T-helper 2 cell (primary cell): ENCODE results near the gene SETD3.
A peak's percentile ranks its signal among the peaks of the same experiment; 100 is the strongest.

Experiments used
- DNase-seq, 5 experiments: peaks; one replicate each; pipeline versions ENCODE4 v3.0.0 to v3.0.0-alpha.2; 2012 to 2022
- total RNA-seq, 2 donors: gene quantifications; one replicate each; lab custom pipeline; 2026; lab: John Stamatoyannopoulos, UW

Gene SETD3
- total RNA-seq = 49.3 to 72.9 reads per million in 2 donors

GRCh38 chr14:99479906-99480869 lies at the start of gene SETD3:
Gene SETD3, minus strand, starts transcription at chr14:99480859. Its CDS starts 15,054 bp downstream, at chr14:99465805.
- DNase-seq = peak in 4 of 5 experiments; percentile 18 to 30 (median 22)

- no peak for DNase-seq
Measured at GRCh38 chr14:99529899-99530298, 49.2 kb upstream of the SETD3 start.

- no peak for DNase-seq
Measured at GRCh38 chr14:99527427-99528076, 46.9 kb upstream of the SETD3 start.

- no peak for DNase-seq
Measured at GRCh38 chr14:99527026-99527425, 46.4 kb upstream of the SETD3 start.

GRCh38 chr14:99525699-99526080 lies 45.0 kb upstream of the SETD3 start:
- DNase-seq = no peak

- DNase-seq = peak in 1 of 5 experiments; percentile 31
Measured at GRCh38 chr14:99524804-99525698, 44.4 kb upstream of the SETD3 start.

DNA sequence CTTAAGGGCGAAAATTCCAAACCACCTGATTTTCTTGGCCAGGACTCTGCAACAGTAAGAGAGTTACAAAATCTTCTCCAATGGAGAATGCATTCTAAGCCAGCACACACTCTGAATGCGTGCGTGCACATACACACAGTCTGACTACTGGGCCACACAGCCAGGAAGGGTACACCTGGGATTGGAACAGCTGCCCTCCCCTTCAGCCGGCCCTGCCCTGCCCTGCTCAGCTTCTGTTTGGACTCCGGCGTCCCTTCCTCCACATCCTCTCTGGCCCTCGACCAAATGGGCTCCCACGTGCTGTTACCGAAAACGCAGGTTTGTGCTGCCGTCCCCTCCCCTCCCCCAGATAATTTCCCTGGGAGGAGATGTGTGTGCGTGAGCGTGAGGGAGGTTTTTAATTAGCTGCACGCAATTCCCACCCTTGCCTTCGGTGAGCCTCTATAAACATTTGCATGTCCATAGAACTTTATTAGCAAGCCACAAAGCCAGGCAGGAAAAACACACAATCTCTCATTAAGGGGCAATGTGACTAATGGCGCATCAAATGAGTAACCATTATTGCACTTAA lies 43.5 kb upstream of the SETD3 start:
- no peak for DNase-seq

GRCh38 chr14:99523704-99524055 lies 43.0 kb upstream of the SETD3 start:
- no peak for DNase-seq

DNA sequence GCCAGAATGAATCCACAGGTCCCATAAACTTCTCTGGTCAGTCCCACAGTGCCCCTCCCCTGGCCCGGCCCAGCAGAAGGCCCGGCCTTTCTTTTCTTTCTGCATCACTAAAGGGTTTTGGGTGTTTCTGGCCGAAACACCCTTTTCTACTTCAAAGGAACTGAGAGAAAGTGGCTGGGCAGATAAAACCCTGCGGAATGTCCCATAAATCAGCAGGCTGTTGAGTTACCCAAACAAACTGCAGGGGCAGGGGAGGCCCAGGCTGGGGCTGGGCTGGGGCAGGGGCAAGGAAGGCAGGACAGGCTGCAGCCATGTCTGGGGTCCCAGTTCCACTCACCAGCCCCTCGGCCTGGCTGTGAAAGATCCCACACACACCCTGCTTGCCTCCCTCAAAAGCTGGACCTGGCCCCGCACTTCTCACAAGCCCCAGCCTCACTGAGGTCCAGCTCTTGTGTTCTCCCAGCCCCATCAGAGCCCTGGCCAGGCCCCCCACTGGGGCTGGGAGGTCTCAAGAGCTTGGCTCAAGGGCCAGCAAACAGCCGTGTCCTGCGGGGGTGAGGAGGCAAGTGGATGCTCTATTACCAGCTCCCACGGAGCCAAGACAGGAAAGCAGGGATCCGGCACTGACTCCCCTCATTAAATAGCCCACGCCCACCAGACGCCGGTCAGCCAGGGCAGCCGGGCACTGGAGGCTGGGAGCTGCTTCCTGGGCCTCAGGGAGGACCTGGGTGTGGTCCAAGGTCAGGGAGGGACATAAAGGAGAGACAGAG lies 42.5 kb upstream of the SETD3 start:
- no peak for DNase-seq

DNA sequence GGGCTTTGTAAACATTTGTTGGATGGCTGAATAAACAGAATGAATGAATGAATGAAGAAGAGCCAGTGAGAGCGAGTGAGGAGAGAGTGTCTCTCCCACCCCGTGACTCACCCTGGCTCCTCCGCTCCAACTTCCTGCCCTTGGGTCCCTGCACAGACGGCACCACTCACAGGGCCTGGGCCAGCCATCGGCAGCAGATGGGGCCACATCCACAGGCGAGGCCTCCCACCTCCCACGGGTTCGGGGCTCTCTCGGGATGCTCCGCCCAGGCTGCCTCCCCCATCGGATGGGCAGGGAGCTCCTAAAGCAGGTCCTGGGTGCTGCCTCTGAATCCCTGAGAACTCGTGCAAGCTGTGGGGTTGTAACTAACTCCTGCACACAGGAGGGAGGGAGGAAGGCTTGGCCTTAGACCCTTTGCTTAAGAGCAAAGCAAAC lies 41.8 kb upstream of the SETD3 start:
- no peak for DNase-seq

- DNase-seq = no peak
Measured at GRCh38 chr14:99522025-99522401, 41.4 kb upstream of the SETD3 start.

- no peak for DNase-seq
Measured at GRCh38 chr14:99521176-99522024, 40.7 kb upstream of the SETD3 start.

DNA sequence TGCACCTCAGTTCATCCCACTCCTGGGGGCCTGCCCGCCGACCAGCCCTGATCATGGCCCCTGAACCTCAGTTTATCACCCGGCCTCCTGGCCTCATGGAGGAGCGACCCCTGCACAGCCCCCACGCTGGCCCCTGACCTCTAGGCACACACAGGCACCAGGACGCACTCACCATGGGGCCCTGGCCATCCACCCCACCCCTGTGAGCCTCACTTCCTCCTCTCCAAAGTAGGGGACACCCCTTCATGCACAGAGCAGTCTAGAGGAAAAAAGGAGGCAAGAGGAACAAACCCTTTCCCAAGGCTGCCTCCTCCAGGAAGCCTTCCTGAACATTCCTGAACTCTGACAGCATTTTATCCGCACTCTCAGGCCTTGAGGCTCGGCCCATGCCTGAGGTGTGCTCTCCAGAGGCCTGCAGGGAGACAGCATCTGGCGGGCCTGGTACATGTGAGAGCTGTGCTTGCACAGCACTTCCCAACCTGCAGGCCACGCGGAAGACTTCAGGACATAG lies 40.0 kb upstream of the SETD3 start:
- DNase-seq = no peak

- DNase-seq = peak in 1 of 5 experiments; percentile 3
Measured at GRCh38 chr14:99519931-99520421, 39.3 kb upstream of the SETD3 start.

GRCh38 chr14:99519347-99519881 lies 38.8 kb upstream of the SETD3 start:
- no peak for DNase-seq

GRCh38 chr14:99518441-99519346 lies 38.0 kb upstream of the SETD3 start:
- peak; percentile 65 to 77 (median 70) for DNase-seq

DNA sequence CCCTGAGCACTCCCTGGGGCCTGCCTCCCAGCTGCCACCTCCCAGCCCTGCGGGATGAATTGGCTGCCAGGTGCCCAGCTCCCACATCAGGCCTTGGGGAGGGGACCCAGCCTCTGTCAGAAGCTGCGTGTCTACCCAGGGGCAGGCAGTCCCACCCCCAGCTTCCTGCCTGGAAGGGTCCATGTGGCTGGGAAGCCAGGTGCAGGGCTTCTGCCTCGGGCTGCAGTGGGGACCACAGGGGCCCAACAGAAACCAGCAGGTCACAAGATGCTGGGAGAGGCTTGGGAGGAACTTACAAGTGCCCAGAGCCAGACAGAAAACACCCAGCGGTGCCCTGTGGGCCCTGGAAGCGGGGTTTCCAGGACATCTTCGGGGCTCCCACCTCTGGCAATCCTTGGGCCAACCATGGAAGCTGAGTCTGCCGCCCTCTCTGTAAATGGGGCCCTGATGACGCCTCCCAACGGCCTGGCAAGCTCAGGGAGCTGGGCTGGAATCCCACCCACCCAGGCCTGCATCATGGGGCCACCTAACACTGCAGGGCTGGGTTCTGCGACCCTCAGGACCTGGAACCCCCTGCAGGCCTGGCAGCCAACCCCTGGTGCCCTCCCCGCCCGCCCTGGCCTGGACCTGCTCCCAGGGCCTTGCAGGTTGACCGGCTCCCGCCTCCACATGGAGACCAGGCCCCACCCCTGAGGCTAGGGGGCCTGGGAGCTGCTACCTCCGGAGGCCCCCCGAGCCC lies 37.2 kb upstream of the SETD3 start:
- DNase-seq = peak in 1 of 5 experiments; percentile 6
